Stomach (tissue), 4 donors: ENCODE data around the gene ALB.

Experiments
- CTCF ChIP-seq, 7 experiments: fragments of 450-650 bp in 4 of 7; fragments of 200-600 bp in 3 of 7; sonication (generic) in 3 of 7; IDR thresholded peaks; one replicate each; pipeline ENCODE4 v1.5.1; 2016 to 2019; ENCODE audit warnings: antibody characterized with exemption in 7 of 7, control low read depth in 2 of 7, mild to moderate bottlenecking in 1 of 7
- EP300 ChIP-seq: sonication (generic); formaldehyde crosslinking; IDR thresholded peaks from one replicate; pipeline ENCODE4 v1.6.1; 2017; ENCODE audit warnings: antibody characterized with exemption
- POLR2A ChIP-seq, 4 donors: fragments of 450-650 bp; IDR thresholded peaks; one replicate each; pipeline ENCODE4 v1.6.1; 2016; ENCODE audit warnings: antibody characterized with exemption in 4 of 4, control low read depth in 2 of 4, mild to moderate bottlenecking in 1 of 4, moderate library complexity in 1 of 4

- TF ChIP-seq CTCF (IDR thresholded peaks at IDR 0.05): no peak
- TF ChIP-seq POLR2A (IDR thresholded peaks at IDR 0.05): no peak
- no peak for TF ChIP-seq EP300
Measured at GRCh38 chr4:73396304-73396703, 7.8 kb upstream of the ALB start.
